Fibroblast of lung (primary cell): ENCODE results near the gene CEP164. TPM values are rescaled to one million over a fixed set of nuclear protein-coding genes. Genes with fewer than 3 reads are reported as not detected.

Source experiments
- DNase-seq, 2 donors: peaks; one replicate each; pipeline versions ENCODE4 v3.0.0 to v3.0.0-alpha.2; 2010; ENCODE audit warnings: low read depth in 2 of 2
- H2AFZ ChIP-seq: 2 replicates; pipeline ENCODE4 v1.5.1; 2012; ENCODE audit warnings: low read length, control low read depth, inconsistent platforms
- H3K27ac ChIP-seq: 2 replicates; pipeline ENCODE4 v1.5.1; 2011; ENCODE audit warnings: low read length, control low read depth; ENCODE audit not compliant: insufficient read depth
- H3K27me3 ChIP-seq: 2 replicates; pipeline ENCODE4 v1.5.1; 2011; ENCODE audit warnings: mild to moderate bottlenecking, low read length; ENCODE audit not compliant: control insufficient read depth, insufficient read depth
- H3K36me3 ChIP-seq: 2 replicates; pipeline ENCODE4 v1.5.1; 2011; ENCODE audit warnings: low read length; ENCODE audit not compliant: control insufficient read depth, insufficient read depth
- H3K4me1 ChIP-seq: 2 replicates; pipeline ENCODE4 v1.5.1; 2011; ENCODE audit warnings: low read length; ENCODE audit not compliant: control insufficient read depth, insufficient read depth; ENCODE audit errors: extremely low read depth
- H3K4me2 ChIP-seq: 2 replicates; pipeline ENCODE4 v1.5.1; 2011; ENCODE audit warnings: low read length, control low read depth; ENCODE audit not compliant: insufficient read depth; ENCODE audit errors: extremely low read depth
- H3K4me3 ChIP-seq, 4 experiments: fragments of 200-600 bp in 1 of 4; sonication (generic) in 1 of 4; replicated peaks in 1 of 4; 2 replicates each; pipeline ENCODE4 v1.5.1; 2011 to 2016; ENCODE audit warnings: low read length in 4 of 4, low read depth in 3 of 4, mild to moderate bottlenecking in 3 of 4, control low read depth in 2 of 4, inconsistent platforms in 1 of 4, mixed read lengths in 1 of 4; ENCODE audit not compliant: insufficient read depth in 1 of 4; ENCODE audit errors: control extremely low read depth in 1 of 4
- H3K79me2 ChIP-seq: 2 replicates; pipeline ENCODE4 v1.5.1; 2012; ENCODE audit warnings: mild to moderate bottlenecking, low read length, inconsistent platforms; ENCODE audit not compliant: control insufficient read depth, insufficient read depth
- H3K9ac ChIP-seq: 2 replicates; pipeline ENCODE4 v1.5.1; 2011; ENCODE audit warnings: mild to moderate bottlenecking, low read length, control low read depth; ENCODE audit not compliant: insufficient read depth
- H3K9me3 ChIP-seq: 2 replicates; pipeline ENCODE4 v1.5.1; 2012; ENCODE audit warnings: low read depth, low read length; ENCODE audit not compliant: control insufficient read depth, insufficient read depth
- H4K20me1 ChIP-seq: 2 replicates; pipeline ENCODE4 v1.5.1; 2011; ENCODE audit warnings: low read length; ENCODE audit not compliant: control insufficient read depth, insufficient read depth; ENCODE audit errors: extremely low read depth
- EZH2 ChIP-seq: IDR thresholded peaks from 2 replicates; pipeline ENCODE4 v1.5.1; 2012; ENCODE audit warnings: low read length, control low read depth, mild to moderate bottlenecking; ENCODE audit errors: missing control alignments
- polyA plus RNA-seq, 2 donors: library from polyadenylated mRNA; depleted of rRNA in 1 of 2; stranded (reverse) in 1 of 2; unstranded in 1 of 2; fragments of >200 nt; gene quantifications; 2 replicates each; pipeline ENCODE4 v1.2.1, GENCODE V29; 2011 to 2012; ENCODE audit warnings: missing spikeins in 1 of 2
- total RNA-seq: library from RNA; depleted of rRNA; stranded (reverse); fragments of >200 nt; gene quantifications from 2 replicates; pipeline ENCODE4 v1.2.1, GENCODE V29; 2014
- TF ChIP-seq, protein P1 (sequence below), 2 donors: IDR thresholded peaks in 1 of 2; conservative IDR thresholded peaks in 1 of 2; 1 replicate in 1 of 2; 2 replicates in 1 of 2; pipeline ENCODE4 v1.5.1; 2011 to 2012; ENCODE audit warnings: low read length in 2 of 2, control low read depth in 1 of 2, inconsistent platforms in 1 of 2, low read depth in 1 of 2, mild to moderate bottlenecking in 1 of 2

CEP164 gene
- total and polyA plus RNA-seq, 2 donors (not counting 1 experiment from before 2014, with no cell fraction given) = 16.1 to 33.5 TPM

DNA sequence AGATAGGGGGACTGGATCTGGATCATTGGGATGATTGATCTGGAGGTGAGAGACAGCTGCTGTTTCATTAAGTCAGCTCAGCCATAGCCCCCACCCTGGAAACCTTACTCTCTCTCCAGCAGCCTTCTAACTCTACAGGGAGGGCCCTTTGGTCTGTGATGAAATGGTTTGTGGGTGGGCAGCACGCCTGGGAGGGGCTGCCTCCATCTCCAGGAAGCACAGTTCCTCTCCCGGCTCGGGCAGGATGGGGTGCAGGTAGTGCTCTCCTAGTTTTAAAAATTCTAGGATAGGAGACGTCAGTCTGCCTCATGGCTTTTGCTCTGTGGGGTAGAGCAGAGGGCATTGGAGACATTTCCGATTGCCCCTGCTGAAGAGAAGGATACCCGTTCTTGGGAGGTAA is 89.7 kb downstream of the CEP164 start:
- H3K27ac ChIP-seq = no peak overlapping the region
- H3K9me3 ChIP-seq = no peaks in the 10 kb centered on the region
- H3K4me3 ChIP-seq = no peak overlapping the region
- no peaks in the 10 kb centered on the region for H3K27me3 ChIP-seq
- no peaks in the 10 kb centered on the region for H3K79me2 ChIP-seq
- no peak overlapping the region for H3K4me2 ChIP-seq
- DNase-seq = no peak
- no peaks in the 10 kb centered on the region for H4K20me1 ChIP-seq
- no peak overlapping the region for H3K9ac ChIP-seq
- no peak for TF ChIP-seq EZH2
- TF ChIP-seq, protein P1, sequence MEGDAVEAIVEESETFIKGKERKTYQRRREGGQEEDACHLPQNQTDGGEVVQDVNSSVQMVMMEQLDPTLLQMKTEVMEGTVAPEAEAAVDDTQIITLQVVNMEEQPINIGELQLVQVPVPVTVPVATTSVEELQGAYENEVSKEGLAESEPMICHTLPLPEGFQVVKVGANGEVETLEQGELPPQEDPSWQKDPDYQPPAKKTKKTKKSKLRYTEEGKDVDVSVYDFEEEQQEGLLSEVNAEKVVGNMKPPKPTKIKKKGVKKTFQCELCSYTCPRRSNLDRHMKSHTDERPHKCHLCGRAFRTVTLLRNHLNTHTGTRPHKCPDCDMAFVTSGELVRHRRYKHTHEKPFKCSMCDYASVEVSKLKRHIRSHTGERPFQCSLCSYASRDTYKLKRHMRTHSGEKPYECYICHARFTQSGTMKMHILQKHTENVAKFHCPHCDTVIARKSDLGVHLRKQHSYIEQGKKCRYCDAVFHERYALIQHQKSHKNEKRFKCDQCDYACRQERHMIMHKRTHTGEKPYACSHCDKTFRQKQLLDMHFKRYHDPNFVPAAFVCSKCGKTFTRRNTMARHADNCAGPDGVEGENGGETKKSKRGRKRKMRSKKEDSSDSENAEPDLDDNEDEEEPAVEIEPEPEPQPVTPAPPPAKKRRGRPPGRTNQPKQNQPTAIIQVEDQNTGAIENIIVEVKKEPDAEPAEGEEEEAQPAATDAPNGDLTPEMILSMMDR (conservative IDR thresholded peaks at IDR 0.05 in 1 of 2, IDR thresholded peaks at IDR 0.05 in 1 of 2; ENCODE audit: low read depth in 1 of 2, low read length in 2 of 2) = no peak
- H2AFZ ChIP-seq = no peak overlapping the region
- H3K4me1 ChIP-seq = no peaks in the 10 kb centered on the region
- peaks cover 2% of the 10 kb centered on the region for H3K36me3 ChIP-seq

DNA sequence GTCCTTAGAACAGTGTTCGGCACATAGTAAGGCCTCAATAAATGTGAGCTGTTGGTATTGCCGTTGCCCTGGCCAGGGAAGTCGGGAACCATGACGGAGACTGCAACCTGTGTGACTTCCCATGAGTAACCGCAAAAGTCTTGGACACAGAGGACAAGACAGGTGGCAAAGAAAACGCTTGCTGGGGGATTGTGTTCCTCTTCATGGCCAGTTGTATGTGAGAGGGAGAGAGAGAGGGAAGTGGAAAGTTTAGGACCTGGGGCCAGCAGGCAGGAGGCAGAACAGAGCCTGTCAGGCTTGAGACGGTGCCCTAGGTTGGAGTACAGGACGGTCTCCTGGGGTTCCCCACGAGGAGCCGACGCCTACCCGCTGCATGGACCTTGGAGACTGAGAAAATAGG is 90.2 kb downstream of the CEP164 start:
- Histone ChIP-seq H3K79me2 (no peaks in the 10 kb centered on the region), H4K20me1 (no peaks in the 10 kb centered on the region), H3K9ac (no peak overlapping the region), H3K4me1 (no peaks in the 10 kb centered on the region), H3K4me3 (no peak overlapping the region), H3K36me3 (peaks cover 1% of the 10 kb centered on the region), H2AFZ (no peak overlapping the region), H3K9me3 (no peaks in the 10 kb centered on the region), H3K27ac (no peak overlapping the region), H3K4me2 (no peak overlapping the region), H3K27me3 (no peaks in the 10 kb centered on the region)
- no peak for DNase-seq
- no peak for TF ChIP-seq EZH2
- TF ChIP-seq, protein P1 (conservative IDR thresholded peaks at IDR 0.05 in 1 of 2, IDR thresholded peaks at IDR 0.05 in 1 of 2; ENCODE audit: low read depth in 1 of 2, low read length in 2 of 2) = no peak

DNA sequence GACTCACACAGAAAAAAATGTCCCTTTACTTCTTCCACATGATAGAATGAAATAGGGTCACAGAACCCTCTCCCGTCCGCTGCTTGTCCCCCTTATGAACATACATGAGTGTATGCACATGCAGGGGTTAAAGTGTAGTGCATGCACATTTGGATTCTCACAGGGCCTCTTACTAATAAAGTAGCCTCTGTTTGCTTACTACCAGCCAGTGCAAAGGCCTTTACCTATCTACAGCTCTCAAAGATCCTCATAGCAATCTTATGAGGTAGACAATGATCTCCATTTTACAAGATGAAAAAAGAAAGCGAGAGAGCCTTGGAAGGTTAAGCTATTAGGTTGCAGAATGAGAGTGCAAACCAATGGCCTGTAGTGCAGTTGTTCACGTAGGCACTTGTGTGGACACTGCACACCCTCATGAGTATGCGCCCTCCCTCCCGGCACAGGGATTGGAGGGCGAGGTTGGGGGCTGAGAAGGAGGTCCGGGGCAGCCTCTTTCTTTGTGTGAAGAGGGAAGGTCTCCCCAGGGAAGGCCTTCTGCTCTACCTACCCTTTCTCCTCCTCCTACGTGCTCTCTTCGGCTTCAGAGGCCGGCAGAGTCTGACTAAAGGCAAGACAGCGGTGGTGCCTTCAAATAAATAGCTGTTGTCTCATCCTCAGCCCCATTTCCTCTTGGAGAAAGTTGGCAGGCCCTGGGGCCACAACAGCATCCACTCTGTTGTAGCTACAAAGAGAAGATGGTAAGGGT is 91.3 kb downstream of the CEP164 start:
- H3K27me3 ChIP-seq = no peaks in the 10 kb centered on the region
- no peak overlapping the region for H2AFZ ChIP-seq
- no peak overlapping the region for H3K4me2 ChIP-seq
- H3K79me2 ChIP-seq = no peaks in the 10 kb centered on the region
- no peak overlapping the region for H3K27ac ChIP-seq
- H4K20me1 ChIP-seq = no peaks in the 10 kb centered on the region
- H3K9ac ChIP-seq = no peak overlapping the region
- no peak for DNase-seq
- no peaks in the 10 kb centered on the region for H3K4me1 ChIP-seq
- no peaks in the 10 kb centered on the region for H3K36me3 ChIP-seq
- H3K4me3 ChIP-seq = no peak overlapping the region
- TF ChIP-seq EZH2 = no peak
- TF ChIP-seq, protein P1 (conservative IDR thresholded peaks at IDR 0.05 in 1 of 2, IDR thresholded peaks at IDR 0.05 in 1 of 2; ENCODE audit: low read depth in 1 of 2, low read length in 2 of 2) = no peak
- no peaks in the 10 kb centered on the region for H3K9me3 ChIP-seq
